Mesothelial cell of epicardium (in vitro differentiated cells): Measurements from ENCODE around the gene FOXP1. TPM values are rescaled to one million over a fixed set of nuclear protein-coding genes. Genes with fewer than 3 reads are reported as not detected.

Experiments used
- DNase-seq, 2 experiments: peaks; one replicate each; pipeline ENCODE4 v3.0.0; 2021; ENCODE audit warnings: low spot score in 2 of 2; ENCODE audit not compliant: unreplicated experiment in 2 of 2
- H3K27ac Mint-ChIP-seq: 2 replicates; pipeline ENCODE4 v1.8.0; 2021; ENCODE audit warnings: mixed read lengths
- H3K27me3 Mint-ChIP-seq: 2 replicates; pipeline ENCODE4 v1.8.0; 2021; ENCODE audit warnings: low read depth, mixed read lengths
- H3K36me3 Mint-ChIP-seq: 2 replicates; pipeline ENCODE4 v1.8.0; 2021; ENCODE audit warnings: mixed read lengths
- H3K4me1 Mint-ChIP-seq: 2 replicates; pipeline ENCODE4 v1.8.0; 2021; ENCODE audit warnings: mixed read lengths
- H3K4me3 Mint-ChIP-seq: 2 replicates; pipeline ENCODE4 v1.8.0; 2021; ENCODE audit warnings: mild to moderate bottlenecking, moderate library complexity, mixed read lengths
- H3K9me3 Mint-ChIP-seq: 2 replicates; pipeline ENCODE4 v1.8.0; 2021; ENCODE audit warnings: mixed read lengths
- total RNA-seq: library from RNA; stranded (reverse); gene quantifications from 3 replicates; pipeline ENCODE4 v1.2.1, GENCODE V29; 2021
- TF ChIP-seq, protein P1 (sequence below): fragments of 200-600 bp; sonication (generic); IDR thresholded peaks from one replicate; pipeline ENCODE4 v1.5.0; 2021; ENCODE audit warnings: antibody characterized with exemption; ENCODE audit not compliant: unreplicated experiment

FOXP1 gene
- total RNA-seq, 1 donor from 2014 or later: 187 TPM

DNA sequence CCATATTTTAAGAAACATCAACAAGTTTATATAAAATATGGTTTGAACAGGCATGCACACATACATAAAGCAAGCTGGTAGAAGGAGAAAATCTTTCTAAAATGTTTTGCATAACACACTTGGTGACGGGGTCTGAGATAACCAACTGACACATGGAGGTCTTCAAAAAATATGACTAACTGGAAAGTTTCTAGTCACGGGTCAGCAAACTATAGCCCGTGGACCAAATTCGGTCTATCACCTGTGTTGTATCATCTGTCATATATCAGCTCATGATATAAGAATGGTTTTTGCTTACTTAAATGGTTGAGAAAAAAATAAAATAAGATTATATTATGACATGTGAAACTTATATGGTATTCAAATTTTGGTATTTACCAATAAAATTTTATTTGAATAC, 465.1 kb downstream of the FOXP1 start:
- no peak for DNase-seq
- no peaks in the 10 kb centered on the region for H3K9me3 Mint-ChIP-seq
- no peak overlapping the region for H3K27ac Mint-ChIP-seq
- peaks cover 16% of the 10 kb centered on the region for H3K4me1 Mint-ChIP-seq
- H3K27me3 Mint-ChIP-seq: no peaks in the 10 kb centered on the region
- TF ChIP-seq, protein P1, sequence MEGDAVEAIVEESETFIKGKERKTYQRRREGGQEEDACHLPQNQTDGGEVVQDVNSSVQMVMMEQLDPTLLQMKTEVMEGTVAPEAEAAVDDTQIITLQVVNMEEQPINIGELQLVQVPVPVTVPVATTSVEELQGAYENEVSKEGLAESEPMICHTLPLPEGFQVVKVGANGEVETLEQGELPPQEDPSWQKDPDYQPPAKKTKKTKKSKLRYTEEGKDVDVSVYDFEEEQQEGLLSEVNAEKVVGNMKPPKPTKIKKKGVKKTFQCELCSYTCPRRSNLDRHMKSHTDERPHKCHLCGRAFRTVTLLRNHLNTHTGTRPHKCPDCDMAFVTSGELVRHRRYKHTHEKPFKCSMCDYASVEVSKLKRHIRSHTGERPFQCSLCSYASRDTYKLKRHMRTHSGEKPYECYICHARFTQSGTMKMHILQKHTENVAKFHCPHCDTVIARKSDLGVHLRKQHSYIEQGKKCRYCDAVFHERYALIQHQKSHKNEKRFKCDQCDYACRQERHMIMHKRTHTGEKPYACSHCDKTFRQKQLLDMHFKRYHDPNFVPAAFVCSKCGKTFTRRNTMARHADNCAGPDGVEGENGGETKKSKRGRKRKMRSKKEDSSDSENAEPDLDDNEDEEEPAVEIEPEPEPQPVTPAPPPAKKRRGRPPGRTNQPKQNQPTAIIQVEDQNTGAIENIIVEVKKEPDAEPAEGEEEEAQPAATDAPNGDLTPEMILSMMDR: no peak
- no peak overlapping the region for H3K4me3 Mint-ChIP-seq
- no peaks in the 10 kb centered on the region for H3K36me3 Mint-ChIP-seq

DNA sequence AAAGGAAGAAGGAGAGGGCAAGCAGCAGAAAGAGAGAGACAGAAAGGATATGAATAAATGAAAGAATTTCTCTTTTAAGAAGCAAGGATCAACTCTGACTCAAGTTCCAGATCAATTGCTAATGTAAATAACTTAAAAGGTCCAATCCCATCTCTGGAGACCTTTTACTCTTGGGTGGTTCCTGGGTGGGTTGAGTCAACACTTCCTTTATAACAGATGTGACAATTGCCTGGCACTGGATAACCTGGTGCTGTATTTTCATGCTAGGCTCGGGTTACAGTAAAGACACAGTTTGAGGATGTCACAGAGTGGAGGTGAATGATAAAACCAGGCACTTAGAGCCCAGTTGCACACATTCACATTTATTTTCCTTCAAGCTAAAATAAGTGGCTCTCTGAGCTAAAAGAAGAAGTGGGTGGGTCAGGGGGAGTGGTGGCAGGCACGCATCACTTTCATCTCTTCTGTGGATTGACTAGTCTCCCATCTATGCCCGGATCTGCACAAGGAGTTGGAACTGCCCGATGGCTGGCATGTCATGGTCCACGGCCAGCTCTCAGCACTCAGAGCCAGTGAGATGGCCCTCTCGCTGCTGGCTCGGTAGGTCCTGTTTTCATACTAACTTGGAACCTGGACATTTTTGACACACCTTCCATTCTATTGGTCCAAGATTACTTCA, 465.8 kb downstream of the FOXP1 start:
- H3K4me1 Mint-ChIP-seq: peaks cover 16% of the 10 kb centered on the region
- peaks cover 5% of the 10 kb centered on the region for H3K36me3 Mint-ChIP-seq
- TF ChIP-seq, protein P1: no peak
- no peaks in the 10 kb centered on the region for H3K9me3 Mint-ChIP-seq
- no peak for DNase-seq
- H3K27ac Mint-ChIP-seq: peak overlapping the region; percentile 70
- H3K4me3 Mint-ChIP-seq: no peak overlapping the region
- no peaks in the 10 kb centered on the region for H3K27me3 Mint-ChIP-seq

DNA sequence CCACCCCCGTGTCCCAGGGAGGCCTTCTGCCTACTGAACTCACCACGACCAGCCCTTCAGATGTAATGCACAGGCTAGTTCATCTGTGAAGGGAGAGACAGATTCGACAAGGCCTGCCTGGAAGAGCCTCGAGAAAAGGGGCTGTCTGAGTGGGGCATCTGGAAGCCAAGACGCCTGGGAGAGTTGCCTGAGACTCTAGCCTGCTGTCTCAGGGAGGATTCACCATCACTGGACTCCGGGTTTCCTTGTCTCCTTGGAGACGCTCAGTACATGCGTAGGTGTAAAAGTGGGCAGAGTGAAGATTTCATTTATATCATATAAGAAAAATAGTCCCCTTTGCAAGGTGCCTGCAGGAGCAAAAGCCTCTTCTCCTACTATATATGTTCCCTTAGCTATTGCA, 468.9 kb downstream of the FOXP1 start:
- Mint-ChIP-seq H3K4me1 (peaks cover 22% of the 10 kb centered on the region), H3K27me3 (no peaks in the 10 kb centered on the region), H3K9me3 (no peaks in the 10 kb centered on the region), H3K4me3 (no peak overlapping the region), H3K36me3 (peaks cover 15% of the 10 kb centered on the region), H3K27ac (no peak overlapping the region)
- DNase-seq: no peak
- TF ChIP-seq, protein P1: no peak

DNA sequence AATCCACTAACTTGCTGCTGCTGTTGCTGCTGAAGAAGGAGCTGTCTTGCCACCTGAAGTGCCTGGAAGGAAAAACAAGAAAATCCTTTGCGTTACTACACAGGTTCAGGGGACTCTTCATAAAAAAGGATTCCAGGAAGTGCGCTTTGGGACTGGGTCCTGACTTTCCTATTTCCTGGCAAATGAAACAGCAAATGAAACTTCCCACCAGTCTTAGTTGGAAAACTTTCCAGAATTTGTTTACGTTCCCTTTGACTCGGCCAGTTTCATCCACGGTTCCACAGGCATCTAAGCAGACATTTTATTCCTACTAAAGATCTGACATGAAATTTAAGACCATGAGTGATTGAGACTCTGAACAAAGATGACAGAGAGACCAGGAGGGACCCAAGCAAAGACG, 471.0 kb downstream of the FOXP1 start:
- no peak for DNase-seq
- Mint-ChIP-seq H3K4me1 (peaks cover 21% of the 10 kb centered on the region), H3K27ac (no peak overlapping the region), H3K9me3 (no peaks in the 10 kb centered on the region), H3K36me3 (peaks cover 15% of the 10 kb centered on the region), H3K4me3 (no peak overlapping the region), H3K27me3 (no peaks in the 10 kb centered on the region)
- TF ChIP-seq, protein P1: no peak

DNA sequence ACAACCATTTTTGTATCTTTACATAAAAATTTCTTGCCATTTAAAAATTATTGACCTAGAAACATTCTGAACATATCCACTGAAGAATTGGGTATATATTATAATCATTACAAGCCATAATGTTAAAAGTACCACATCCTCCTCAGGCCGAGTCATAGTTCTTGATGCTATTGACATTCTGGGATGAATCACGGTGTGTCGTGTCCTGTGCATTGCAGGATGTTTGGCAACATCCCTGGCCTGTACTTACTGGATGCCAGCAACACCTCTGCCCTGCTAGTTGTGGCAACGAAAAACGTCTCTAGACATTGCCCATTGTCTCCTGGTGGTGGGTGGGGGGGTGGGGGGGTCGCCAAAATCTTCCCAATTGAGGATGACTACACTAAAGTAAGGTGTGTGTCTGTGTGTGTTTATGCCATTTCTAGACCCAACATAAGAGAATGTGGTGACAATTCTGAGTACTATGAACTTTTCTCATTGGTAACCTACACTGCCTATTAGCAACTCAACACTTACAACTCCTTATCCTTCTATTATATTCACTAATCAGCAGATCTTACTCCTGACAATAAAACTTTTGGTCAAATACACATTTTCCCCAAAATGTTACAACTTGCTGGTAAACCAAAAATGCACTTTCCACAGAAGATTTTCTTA, 471.6 kb downstream of the FOXP1 start:
- TF ChIP-seq, protein P1: no peak
- peaks cover 19% of the 10 kb centered on the region for H3K4me1 Mint-ChIP-seq
- no peak for DNase-seq
- H3K36me3 Mint-ChIP-seq: peaks cover 17% of the 10 kb centered on the region
- no peak overlapping the region for H3K27ac Mint-ChIP-seq
- H3K27me3 Mint-ChIP-seq: no peaks in the 10 kb centered on the region
- H3K9me3 Mint-ChIP-seq: no peaks in the 10 kb centered on the region
- no peak overlapping the region for H3K4me3 Mint-ChIP-seq
